ENCODE measurements around the gene ADAMTSL2.

DNA sequence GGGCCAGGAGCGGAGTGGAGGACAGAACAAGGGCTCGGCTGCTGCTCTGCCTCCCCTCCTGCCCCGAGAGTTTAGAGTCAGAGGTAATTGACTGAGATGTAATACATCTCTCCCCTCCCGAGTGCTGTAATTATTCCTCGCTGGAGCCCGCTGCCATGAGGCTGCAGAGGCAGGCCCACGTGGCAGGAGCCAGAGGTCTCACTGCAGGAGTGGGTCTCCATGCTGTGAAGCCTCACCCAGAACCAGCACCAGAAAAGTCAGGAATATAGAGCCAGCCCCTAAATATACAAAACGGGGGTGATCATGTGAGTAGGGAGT is 72.2 kb downstream of the ADAMTSL2 start:
- TF ChIP-seq, protein P1, sequence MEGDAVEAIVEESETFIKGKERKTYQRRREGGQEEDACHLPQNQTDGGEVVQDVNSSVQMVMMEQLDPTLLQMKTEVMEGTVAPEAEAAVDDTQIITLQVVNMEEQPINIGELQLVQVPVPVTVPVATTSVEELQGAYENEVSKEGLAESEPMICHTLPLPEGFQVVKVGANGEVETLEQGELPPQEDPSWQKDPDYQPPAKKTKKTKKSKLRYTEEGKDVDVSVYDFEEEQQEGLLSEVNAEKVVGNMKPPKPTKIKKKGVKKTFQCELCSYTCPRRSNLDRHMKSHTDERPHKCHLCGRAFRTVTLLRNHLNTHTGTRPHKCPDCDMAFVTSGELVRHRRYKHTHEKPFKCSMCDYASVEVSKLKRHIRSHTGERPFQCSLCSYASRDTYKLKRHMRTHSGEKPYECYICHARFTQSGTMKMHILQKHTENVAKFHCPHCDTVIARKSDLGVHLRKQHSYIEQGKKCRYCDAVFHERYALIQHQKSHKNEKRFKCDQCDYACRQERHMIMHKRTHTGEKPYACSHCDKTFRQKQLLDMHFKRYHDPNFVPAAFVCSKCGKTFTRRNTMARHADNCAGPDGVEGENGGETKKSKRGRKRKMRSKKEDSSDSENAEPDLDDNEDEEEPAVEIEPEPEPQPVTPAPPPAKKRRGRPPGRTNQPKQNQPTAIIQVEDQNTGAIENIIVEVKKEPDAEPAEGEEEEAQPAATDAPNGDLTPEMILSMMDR (optimal IDR thresholded peaks at IDR 0.05 in 1 of 3, IDR thresholded peaks at IDR 0.05 in 1 of 3, conservative IDR thresholded peaks at IDR 0.05 in 1 of 3; ENCODE audit: extremely low read depth in 1 of 3, insufficient read depth in 2 of 3, low read length in 3 of 3), result no peak
- TF ChIP-seq EZH2 (IDR thresholded peaks at IDR 0.05; ENCODE audit: low read length), result no peak
